Sigmoid colon (tissue), 7 donors: ENCODE measurements around the gene PRR18. TPM values are rescaled to one million over a fixed set of nuclear protein-coding genes. Genes with fewer than 3 reads are reported as not detected.

Experiments
- DNase-seq: peaks from one replicate; pipeline ENCODE4 v3.0.0-alpha.2; 2019
- H3K27ac ChIP-seq, 4 donors: fragments of 200-600 bp; sonication (generic); one replicate each; pipeline ENCODE4 v1.5.1; 2016 to 2019; ENCODE audit warnings: mild to moderate bottlenecking in 1 of 4
- H3K27me3 ChIP-seq, 3 donors: fragments of 200-600 bp; sonication (generic); one replicate each; pipeline ENCODE4 v1.5.1; 2019; ENCODE audit warnings: mild to moderate bottlenecking in 1 of 3
- H3K36me3 ChIP-seq, 4 donors: fragments of 200-600 bp; sonication (generic); one replicate each; pipeline ENCODE4 v1.5.1; 2016 to 2019
- H3K4me1 ChIP-seq, 4 donors: fragments of 200-600 bp; sonication (generic); one replicate each; pipeline ENCODE4 v1.5.1; 2017 to 2019
- H3K4me3 ChIP-seq, 4 donors: fragments of 200-600 bp; sonication (generic); one replicate each; pipeline ENCODE4 v1.5.1; 2017 to 2019; ENCODE audit warnings: mild to moderate bottlenecking in 2 of 4, moderate library complexity in 1 of 4
- H3K9me3 ChIP-seq, 4 donors: fragments of 200-600 bp in 3 of 4; sonication (generic) in 3 of 4; one replicate each; pipeline versions ENCODE4 v1.5.1 to v1.6.1; 2013 to 2019
- EP300 ChIP-seq, 4 donors: sonication (generic); formaldehyde crosslinking; IDR thresholded peaks; one replicate each; pipeline ENCODE4 v1.6.1; 2017; ENCODE audit warnings: antibody characterized with exemption in 4 of 4
- POLR2A ChIP-seq, 2 donors: fragments of 450-650 bp; IDR thresholded peaks; one replicate each; pipeline ENCODE4 v1.6.1; 2016; ENCODE audit warnings: antibody characterized with exemption in 2 of 2, mild to moderate bottlenecking in 2 of 2, moderate library complexity in 2 of 2
- POLR2AphosphoS5 ChIP-seq, 4 donors: sonication (generic); formaldehyde crosslinking; IDR thresholded peaks; one replicate each; pipeline ENCODE4 v1.6.1; 2017; ENCODE audit warnings: antibody characterized with exemption in 4 of 4
- WGBS, 2 donors: extraction: QIAGEN DNeasy Blood & Tissue Kit; methylation state at CpG; one replicate each; pipeline ENCODE4 v1.1.7; 2013; 5-methylcytosine and 5-hydroxymethylcytosine counted together
- intact Hi-C: fragments of 100-400 bp; cut with DNase I; formaldehyde crosslinking; loops from one replicate; pipeline ENCODE4 v1.15.1; 2023
- polyA plus RNA-seq, 3 donors: library from polyadenylated mRNA; stranded (reverse); fragments of 200-250 nt; gene quantifications; one replicate each; pipeline ENCODE4 v1.2.3, GENCODE V29; 2013
- total RNA-seq, 4 donors: library from RNA; depleted of rRNA; stranded (reverse); fragments of >200 nt; gene quantifications; one replicate each; pipeline ENCODE4 v1.1.0, GENCODE V29; 2016
- TF ChIP-seq, protein P1 (sequence below), 4 experiments: fragments of 450-650 bp in 3 of 4; fragments of 200-600 bp in 1 of 4; IDR thresholded peaks; one replicate each; pipeline ENCODE4 v1.5.1; 2016 to 2019; ENCODE audit warnings: antibody characterized with exemption in 4 of 4, mild to moderate bottlenecking in 3 of 4, moderate library complexity in 2 of 4
- donor health status: healthy with polysubstance abuse.
- donor health status: Bipolar disorder and iron deficiency.
- donor health status: healthy.

Gene PRR18
- total and polyA plus RNA-seq, 7 donors = 0.06 to 0.41 TPM; not detected in 5

DNA sequence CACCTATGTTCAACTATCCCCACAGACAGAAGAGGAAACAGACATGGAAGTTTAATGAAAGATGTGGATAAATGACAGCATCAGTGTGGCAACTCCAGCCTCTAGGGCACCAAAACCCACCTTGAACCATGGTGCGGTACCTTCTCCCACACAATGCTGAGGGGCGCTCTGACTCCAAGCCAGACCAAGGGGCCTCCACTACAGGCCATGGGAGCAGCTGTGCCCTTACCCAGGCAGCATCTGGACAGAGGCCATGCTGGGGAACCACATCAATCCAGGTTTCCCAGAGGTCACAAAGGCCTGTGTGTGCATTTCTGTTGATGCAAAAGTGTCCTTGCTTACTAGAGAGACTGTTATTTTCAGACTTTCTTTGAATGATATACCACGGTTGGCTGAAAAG lies 4.1 kb downstream of the PRR18 start:
- DNase-seq = no peak
- intact Hi-C loops = no loop called here

DNA sequence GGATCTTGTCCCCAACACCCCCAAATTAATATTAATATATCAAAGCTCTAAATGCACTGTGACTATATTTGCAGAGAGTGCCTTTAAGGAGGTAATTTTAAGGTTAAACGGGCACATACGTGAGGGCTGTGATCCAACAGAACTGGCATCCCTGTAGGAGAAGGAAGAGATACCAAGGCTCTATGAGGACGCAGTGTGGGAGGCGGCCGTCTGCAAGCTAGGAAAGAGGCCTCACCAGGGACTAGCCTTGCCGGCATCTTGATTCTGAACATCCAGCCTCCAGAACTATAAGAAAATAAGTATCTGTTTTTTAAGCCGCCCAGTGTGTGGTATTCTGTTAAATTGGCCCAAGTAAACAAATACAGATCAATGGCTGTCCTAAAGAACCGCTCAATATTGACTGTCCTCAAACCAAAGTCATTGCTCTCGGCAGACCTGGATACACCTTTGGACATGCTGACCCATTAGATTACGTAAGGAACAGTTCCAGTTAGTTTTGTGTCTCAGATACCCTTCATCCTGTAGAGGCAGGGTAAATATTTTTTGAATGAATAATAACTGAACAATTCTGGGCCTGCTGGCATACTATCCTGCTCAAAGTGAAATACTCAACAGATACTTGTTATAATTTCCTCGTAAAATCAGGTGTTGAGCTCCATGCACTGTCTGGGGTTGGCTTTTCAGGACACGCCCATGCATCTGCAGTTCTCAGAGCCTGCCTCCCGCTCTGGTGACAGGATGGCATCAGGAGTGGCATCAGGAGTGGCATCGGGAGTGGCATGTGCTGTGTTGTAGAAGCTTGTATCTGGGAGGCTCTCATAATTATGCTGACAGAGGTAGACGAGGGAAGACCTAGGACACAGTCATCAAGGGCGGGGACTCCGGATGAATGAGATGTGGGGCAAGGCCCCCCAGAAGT lies 6.3 kb downstream of the PRR18 start:
- TF ChIP-seq EP300 (IDR thresholded peaks at IDR 0.05) = no peak
- TF ChIP-seq, protein P1, sequence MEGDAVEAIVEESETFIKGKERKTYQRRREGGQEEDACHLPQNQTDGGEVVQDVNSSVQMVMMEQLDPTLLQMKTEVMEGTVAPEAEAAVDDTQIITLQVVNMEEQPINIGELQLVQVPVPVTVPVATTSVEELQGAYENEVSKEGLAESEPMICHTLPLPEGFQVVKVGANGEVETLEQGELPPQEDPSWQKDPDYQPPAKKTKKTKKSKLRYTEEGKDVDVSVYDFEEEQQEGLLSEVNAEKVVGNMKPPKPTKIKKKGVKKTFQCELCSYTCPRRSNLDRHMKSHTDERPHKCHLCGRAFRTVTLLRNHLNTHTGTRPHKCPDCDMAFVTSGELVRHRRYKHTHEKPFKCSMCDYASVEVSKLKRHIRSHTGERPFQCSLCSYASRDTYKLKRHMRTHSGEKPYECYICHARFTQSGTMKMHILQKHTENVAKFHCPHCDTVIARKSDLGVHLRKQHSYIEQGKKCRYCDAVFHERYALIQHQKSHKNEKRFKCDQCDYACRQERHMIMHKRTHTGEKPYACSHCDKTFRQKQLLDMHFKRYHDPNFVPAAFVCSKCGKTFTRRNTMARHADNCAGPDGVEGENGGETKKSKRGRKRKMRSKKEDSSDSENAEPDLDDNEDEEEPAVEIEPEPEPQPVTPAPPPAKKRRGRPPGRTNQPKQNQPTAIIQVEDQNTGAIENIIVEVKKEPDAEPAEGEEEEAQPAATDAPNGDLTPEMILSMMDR (IDR thresholded peaks at IDR 0.05) = no peak
- no peak for TF ChIP-seq POLR2AphosphoS5 (IDR thresholded peaks at IDR 0.05)
- no peak for TF ChIP-seq POLR2A (IDR thresholded peaks at IDR 0.05)
- no peak for DNase-seq
- intact Hi-C loops = no loop called here
- 80 to 90% methylated on average over 17 of the region's 17 CpGs for WGBS, 2 donors
- Histone ChIP-seq H3K4me1 (peaks cover 0 to 4% (median 2%) of the 10 kb centered on the region in 4 donors), H3K36me3 (no peaks in the 10 kb centered on the region), H3K27me3 (peaks cover 8 to 44% (median 15%) of the 10 kb centered on the region in 3 donors), H3K27ac (no peak overlapping the region), H3K9me3 (no peaks in the 10 kb centered on the region), H3K4me3 (no peak overlapping the region)

More for the DNA sequence above, 4.1 kb downstream of the PRR18 start:
- WGBS, 2 donors = 85 to 87% methylated on average over 3 of the region's 3 CpGs
- Histone ChIP-seq H3K9me3 (no peaks in the 10 kb centered on the region), H3K27ac (no peak overlapping the region), H3K36me3 (no peaks in the 10 kb centered on the region), H3K27me3 (peaks cover 26 to 67% (median 33%) of the 10 kb centered on the region in 3 donors), H3K4me1 (peaks cover 0 to 23% (median 19%) of the 10 kb centered on the region in 4 donors), H3K4me3 (no peak overlapping the region)
- TF ChIP-seq POLR2AphosphoS5 (IDR thresholded peaks at IDR 0.05) = no peak
- no peak for TF ChIP-seq POLR2A (IDR thresholded peaks at IDR 0.05)
- TF ChIP-seq, protein P1 (IDR thresholded peaks at IDR 0.05) = no peak
- TF ChIP-seq EP300 (IDR thresholded peaks at IDR 0.05) = no peak

DNA sequence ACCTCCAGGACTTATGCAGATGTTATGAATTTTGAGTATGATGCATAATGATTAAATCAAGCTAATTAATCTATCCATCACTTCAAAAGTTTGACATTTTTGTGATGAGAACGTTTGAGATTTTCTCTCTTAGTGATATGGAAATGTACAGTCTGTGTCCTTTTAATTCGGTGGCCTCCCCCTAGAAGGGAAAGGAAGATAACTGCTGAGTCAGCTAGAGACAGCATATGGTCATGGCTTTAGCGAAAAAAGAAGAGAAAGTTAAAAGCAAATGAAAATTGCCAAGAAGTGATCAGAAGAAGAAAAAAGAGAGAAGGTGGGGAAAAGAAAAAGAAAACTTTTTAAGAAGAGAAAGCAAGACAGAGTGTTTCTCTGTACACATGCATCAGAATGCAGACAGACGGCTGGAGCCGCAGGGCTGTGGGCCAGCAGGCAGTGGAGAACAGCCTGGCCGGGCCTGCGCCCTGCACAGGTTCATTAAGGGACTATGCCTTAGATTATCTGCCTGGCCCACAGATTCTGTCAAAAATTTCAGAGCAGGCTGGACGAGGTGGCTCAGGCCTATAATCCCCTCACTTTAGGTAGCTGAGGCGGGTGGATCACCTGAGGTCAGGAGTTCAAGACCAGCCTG lies 7.7 kb downstream of the PRR18 start:
- no peaks in the 10 kb centered on the region for H3K36me3 ChIP-seq
- H3K4me1 ChIP-seq = no peaks in the 10 kb centered on the region
- no peak overlapping the region for H3K27ac ChIP-seq
- H3K4me3 ChIP-seq = no peak overlapping the region
- intact Hi-C loops = no loop called here
- TF ChIP-seq POLR2AphosphoS5 (IDR thresholded peaks at IDR 0.05) = no peak
- no peak for TF ChIP-seq POLR2A (IDR thresholded peaks at IDR 0.05)
- TF ChIP-seq EP300 (IDR thresholded peaks at IDR 0.05) = no peak
- TF ChIP-seq, protein P1 (IDR thresholded peaks at IDR 0.05) = no peak
- WGBS, 2 donors = 89 to 90% methylated on average over 9 of the region's 9 CpGs
- H3K27me3 ChIP-seq = peaks cover 0 to 31% (median 3%) of the 10 kb centered on the region in 3 donors
- DNase-seq = no peak
- H3K9me3 ChIP-seq = no peaks in the 10 kb centered on the region

DNA sequence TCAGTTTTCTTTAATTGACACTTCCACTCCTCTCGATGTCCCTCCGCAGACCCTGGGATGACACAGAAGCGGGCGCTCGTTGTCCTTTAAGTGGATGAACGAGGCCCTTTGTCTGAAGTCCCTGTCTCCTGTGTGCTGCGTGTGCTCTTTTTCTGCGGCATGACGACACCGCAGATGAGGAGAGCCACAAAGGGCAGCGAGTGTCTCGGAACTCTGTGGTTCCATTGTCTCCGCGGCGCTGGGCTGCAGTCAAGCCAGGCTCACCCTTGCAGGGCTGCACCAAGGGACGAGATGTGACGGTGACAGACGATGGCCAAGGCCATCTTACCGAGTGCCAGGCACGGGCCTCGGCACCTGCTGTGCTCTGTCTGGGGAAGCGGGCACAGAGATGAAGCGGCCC lies 10.6 kb downstream of the PRR18 start:
- TF ChIP-seq, protein P1 (IDR thresholded peaks at IDR 0.05) = no peak
- TF ChIP-seq EP300 (IDR thresholded peaks at IDR 0.05) (no peak), POLR2AphosphoS5 (IDR thresholded peaks at IDR 0.05) (no peak), POLR2A (IDR thresholded peaks at IDR 0.05) (no peak)
- Histone ChIP-seq H3K27ac (no peak overlapping the region), H3K4me3 (no peak overlapping the region), H3K36me3 (no peaks in the 10 kb centered on the region), H3K27me3 (peaks cover 0 to 7% (median 0%) of the 10 kb centered on the region in 3 donors), H3K4me1 (no peaks in the 10 kb centered on the region), H3K9me3 (no peaks in the 10 kb centered on the region)
- intact Hi-C loops = no loop called here
- WGBS, 2 donors = 95 to 97% methylated on average over 23 of the region's 23 CpGs
- no peak for DNase-seq
